Trophoblast cell (in vitro differentiated cells and primary cell): ENCODE results near the gene LAMC3.

Experiments
- DNase-seq, 2 donors: peaks; one replicate each; pipeline ENCODE4 v3.0.0-alpha.2; 2016
- H2AFZ ChIP-seq: 2 replicates; pipeline ENCODE4 v1.6.1; 2013; ENCODE audit warnings: low read length, moderate library complexity, mild to moderate bottlenecking; ENCODE audit not compliant: insufficient read depth, poor library complexity
- H2AK5ac ChIP-seq: 2 replicates; pipeline ENCODE4 v1.6.1; 2013; ENCODE audit warnings: mild to moderate bottlenecking, low read length
- H2BK120ac ChIP-seq: 2 replicates; pipeline ENCODE4 v1.6.1; 2013; ENCODE audit warnings: low read length, mild to moderate bottlenecking, moderate library complexity; ENCODE audit not compliant: insufficient read depth, poor library complexity
- H2BK12ac ChIP-seq: 2 replicates; pipeline ENCODE4 v1.6.1; 2013; ENCODE audit warnings: mild to moderate bottlenecking, low read length, moderate library complexity
- H2BK5ac ChIP-seq: 2 replicates; pipeline ENCODE4 v1.6.1; 2013; ENCODE audit warnings: low read length, low read depth, moderate library complexity, mild to moderate bottlenecking; ENCODE audit not compliant: poor library complexity
- H3K14ac ChIP-seq: 2 replicates; pipeline ENCODE4 v1.6.1; 2013; ENCODE audit warnings: mild to moderate bottlenecking, low read length
- H3K18ac ChIP-seq: 2 replicates; pipeline ENCODE4 v1.6.1; 2013; ENCODE audit warnings: mild to moderate bottlenecking, low read length
- H3K23ac ChIP-seq: 2 replicates; pipeline ENCODE4 v1.6.1; 2013; ENCODE audit warnings: low read length
- H3K27ac ChIP-seq: 2 replicates; pipeline ENCODE4 v1.5.1; 2013; ENCODE audit warnings: low read depth, mild to moderate bottlenecking, inconsistent platforms, low read length, moderate library complexity
- H3K27me3 ChIP-seq: 2 replicates; pipeline ENCODE4 v1.6.1; 2013; ENCODE audit warnings: inconsistent platforms, mild to moderate bottlenecking, low read length, moderate library complexity; ENCODE audit not compliant: insufficient read depth
- H3K36me3 ChIP-seq, 2 experiments: 1 replicate in 1 of 2; 2 replicates in 1 of 2; pipeline ENCODE4 v1.6.1; 2013; ENCODE audit warnings: low read length in 2 of 2, mild to moderate bottlenecking in 2 of 2, moderate library complexity in 1 of 2; ENCODE audit not compliant: insufficient read depth in 2 of 2, control insufficient read depth in 1 of 2
- H3K4ac ChIP-seq: 2 replicates; pipeline ENCODE4 v1.6.1; 2013; ENCODE audit warnings: low read depth, mild to moderate bottlenecking, low read length, moderate library complexity
- H3K4me1 ChIP-seq, 2 experiments: 1 replicate in 1 of 2; 2 replicates in 1 of 2; pipeline ENCODE4 v1.6.1; 2013; ENCODE audit warnings: low read length in 2 of 2, mild to moderate bottlenecking in 2 of 2, moderate library complexity in 1 of 2; ENCODE audit not compliant: insufficient read depth in 2 of 2, control insufficient read depth in 1 of 2
- H3K4me2 ChIP-seq: 2 replicates; pipeline ENCODE4 v1.6.1; 2013; ENCODE audit warnings: inconsistent platforms, mild to moderate bottlenecking, low read length, moderate library complexity
- H3K4me3 ChIP-seq: 2 replicates; pipeline ENCODE4 v1.5.1; 2013; ENCODE audit warnings: mild to moderate bottlenecking, low read depth, low read length, inconsistent platforms
- H3K79me1 ChIP-seq: one replicate; pipeline ENCODE4 v1.6.1; 2013; ENCODE audit warnings: low read length
- H3K79me2 ChIP-seq: 2 replicates; pipeline ENCODE4 v1.6.1; 2013; ENCODE audit warnings: low read length, mild to moderate bottlenecking; ENCODE audit not compliant: control insufficient read depth, insufficient read depth, poor library complexity
- H3K9ac ChIP-seq: 2 replicates; pipeline ENCODE4 v1.6.1; 2013; ENCODE audit warnings: mild to moderate bottlenecking, low read length
- H3K9me3 ChIP-seq: 2 replicates; pipeline ENCODE4 v1.6.1; 2013; ENCODE audit warnings: low read depth, mild to moderate bottlenecking, control low read depth, inconsistent platforms, low read length; ENCODE audit not compliant: insufficient read depth
- H4K12ac ChIP-seq: 2 replicates; pipeline ENCODE4 v1.6.1; 2013; ENCODE audit warnings: low read depth, mild to moderate bottlenecking, low read length, moderate library complexity
- H4K8ac ChIP-seq: 2 replicates; pipeline ENCODE4 v1.6.1; 2013; ENCODE audit warnings: low read depth, mild to moderate bottlenecking, low read length, moderate library complexity
- H4K91ac ChIP-seq: one replicate; pipeline ENCODE4 v1.6.1; 2013; ENCODE audit warnings: low read depth, mild to moderate bottlenecking, low read length, moderate library complexity
- WGBS: extraction: QIAGEN DNeasy Blood & Tissue Kit; methylation state at CpG from one replicate; pipeline ENCODE4 v1.1.7; 2013; ENCODE audit warnings: missing lambda C conversion rate; ENCODE audit not compliant: insufficient read length, insufficient coverage; ENCODE audit errors: extremely low coverage; 5-methylcytosine and 5-hydroxymethylcytosine counted together

LAMC3 gene

DNA sequence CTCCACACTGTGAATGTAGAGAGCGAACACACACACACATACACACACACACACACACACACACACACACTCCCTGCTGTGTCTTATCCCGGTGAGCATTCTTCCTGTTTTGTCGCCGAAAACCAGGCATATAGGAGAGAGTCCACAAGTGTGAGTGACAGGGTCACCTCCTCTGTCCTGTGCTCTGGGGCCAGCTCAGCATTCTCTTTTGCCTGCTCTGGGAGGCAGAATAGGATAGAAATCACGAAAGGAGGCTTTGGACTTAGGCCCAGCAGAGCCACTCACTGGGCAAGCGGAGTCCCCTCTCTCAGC is 3.0 kb downstream of the LAMC3 start:
- H4K91ac ChIP-seq: no peak overlapping the region
- H2BK12ac ChIP-seq: no peak overlapping the region
- no CpG with 5 or more reads among the region's 6 CpGs for WGBS
- H3K79me1 ChIP-seq: no peaks in the 10 kb centered on the region
- no peaks in the 10 kb centered on the region for H3K36me3 ChIP-seq
- H3K79me2 ChIP-seq: no peaks in the 10 kb centered on the region
- H4K12ac ChIP-seq: no peak overlapping the region
- H3K14ac ChIP-seq: no peak overlapping the region
- H3K4me1 ChIP-seq: peaks cover 7 to 14% of the 10 kb centered on the region in 2 experiments
- H2AK5ac ChIP-seq: no peak overlapping the region
- no peak overlapping the region for H3K4me3 ChIP-seq
- H2BK120ac ChIP-seq: no peak overlapping the region
- no peak overlapping the region for H4K8ac ChIP-seq
- H3K4me2 ChIP-seq: no peak overlapping the region
- no peak overlapping the region for H2BK5ac ChIP-seq
- H3K23ac ChIP-seq: no peak overlapping the region
- no peak overlapping the region for H3K9ac ChIP-seq
- H3K18ac ChIP-seq: no peak overlapping the region
- H3K9me3 ChIP-seq: peaks cover 7% of the 10 kb centered on the region
- H2AFZ ChIP-seq: no peak overlapping the region
- H3K27me3 ChIP-seq: peaks cover 16% of the 10 kb centered on the region
- no peak for DNase-seq
- no peak overlapping the region for H3K27ac ChIP-seq
- no peak overlapping the region for H3K4ac ChIP-seq

- Histone ChIP-seq H3K14ac (no peak overlapping the region), H2AFZ (no peak overlapping the region), H3K27ac (no peak overlapping the region), H3K4ac (no peak overlapping the region), H3K27me3 (peaks cover 16% of the 10 kb centered on the region), H3K4me3 (no peak overlapping the region), H3K4me2 (no peak overlapping the region), H4K91ac (no peak overlapping the region), H2AK5ac (no peak overlapping the region), H3K23ac (no peak overlapping the region), H3K4me1 (peaks cover 7 to 14% of the 10 kb centered on the region in 2 experiments), H4K12ac (no peak overlapping the region), H3K36me3 (no peaks in the 10 kb centered on the region), H2BK12ac (no peak overlapping the region), H3K79me2 (no peaks in the 10 kb centered on the region), H3K9me3 (peaks cover 7% of the 10 kb centered on the region), H2BK5ac (no peak overlapping the region), H3K9ac (no peak overlapping the region), H4K8ac (no peak overlapping the region), H3K79me1 (no peaks in the 10 kb centered on the region), H2BK120ac (no peak overlapping the region), H3K18ac (no peak overlapping the region)
- no CpG with 5 or more reads among the region's 22 CpGs for WGBS
- no peak for DNase-seq
These were observed 3.5 kb downstream of the LAMC3 start for GRCh38 chr9:131012396-131012917.

- no peak overlapping the region for H3K14ac ChIP-seq
- H2AK5ac ChIP-seq: no peak overlapping the region
- no peak overlapping the region for H3K18ac ChIP-seq
- no peak overlapping the region for H2BK120ac ChIP-seq
- no CpG with 5 or more reads among the region's 22 CpGs for WGBS
- DNase-seq: no peak
- no peak overlapping the region for H2AFZ ChIP-seq
- H3K9me3 ChIP-seq: peaks cover 7% of the 10 kb centered on the region
- peaks cover 7 to 14% of the 10 kb centered on the region in 2 experiments for H3K4me1 ChIP-seq
- no peak overlapping the region for H3K4ac ChIP-seq
- H3K27ac ChIP-seq: no peak overlapping the region
- peaks cover 13% of the 10 kb centered on the region for H3K27me3 ChIP-seq
- no peak overlapping the region for H3K4me3 ChIP-seq
- no peak overlapping the region for H4K12ac ChIP-seq
- no peak overlapping the region for H2BK12ac ChIP-seq
- H3K4me2 ChIP-seq: no peak overlapping the region
- H3K9ac ChIP-seq: no peak overlapping the region
- no peak overlapping the region for H4K8ac ChIP-seq
- H2BK5ac ChIP-seq: no peak overlapping the region
- no peaks in the 10 kb centered on the region for H3K79me2 ChIP-seq
- H4K91ac ChIP-seq: no peak overlapping the region
- no peaks in the 10 kb centered on the region for H3K79me1 ChIP-seq
- H3K36me3 ChIP-seq: no peaks in the 10 kb centered on the region
- H3K23ac ChIP-seq: no peak overlapping the region
These were observed 4.2 kb downstream of the LAMC3 start for GRCh38 chr9:131013015-131013755.

GRCh38 chr9:131013771-131014676 is 5.0 kb downstream of the LAMC3 start:
- Histone ChIP-seq H3K27ac (no peak overlapping the region), H4K8ac (no peak overlapping the region), H3K4ac (no peak overlapping the region), H2AFZ (no peak overlapping the region), H2AK5ac (no peak overlapping the region), H4K91ac (no peak overlapping the region), H3K4me2 (no peak overlapping the region), H3K23ac (no peak overlapping the region), H3K9me3 (peaks cover 7% of the 10 kb centered on the region), H3K18ac (no peak overlapping the region), H3K79me1 (no peaks in the 10 kb centered on the region), H3K4me3 (no peak overlapping the region), H3K9ac (no peak overlapping the region), H2BK5ac (no peak overlapping the region), H3K14ac (no peak overlapping the region), H3K4me1 (peaks cover 7 to 12% of the 10 kb centered on the region in 2 experiments), H4K12ac (no peak overlapping the region), H2BK12ac (no peak overlapping the region), H2BK120ac (no peak overlapping the region), H3K27me3 (peaks cover 6% of the 10 kb centered on the region), H3K36me3 (no peaks in the 10 kb centered on the region), H3K79me2 (no peaks in the 10 kb centered on the region)
- no peak for DNase-seq
- no CpG with 5 or more reads among the region's 18 CpGs for WGBS
